ENCODE data around the gene SCARB1.

DNA sequence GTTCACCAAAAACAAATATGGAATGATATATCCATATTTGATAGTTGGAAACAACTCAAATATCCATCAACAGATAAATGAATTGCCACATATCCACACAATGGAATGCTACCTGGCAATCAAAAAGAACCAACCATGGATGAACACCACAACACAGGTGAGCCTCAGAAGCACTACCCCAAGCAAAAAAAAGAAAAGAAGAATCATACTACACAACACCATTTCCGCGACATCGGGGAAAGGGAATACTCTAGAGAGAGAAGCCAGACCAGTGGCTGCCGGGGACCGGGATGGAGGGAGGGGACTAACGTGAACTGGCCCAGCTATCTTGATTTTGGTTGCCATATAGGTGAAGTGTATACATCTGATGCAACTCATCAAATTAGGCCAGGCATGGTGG is 41.4 kb downstream of the SCARB1 start:
- TF ChIP-seq, protein P1, sequence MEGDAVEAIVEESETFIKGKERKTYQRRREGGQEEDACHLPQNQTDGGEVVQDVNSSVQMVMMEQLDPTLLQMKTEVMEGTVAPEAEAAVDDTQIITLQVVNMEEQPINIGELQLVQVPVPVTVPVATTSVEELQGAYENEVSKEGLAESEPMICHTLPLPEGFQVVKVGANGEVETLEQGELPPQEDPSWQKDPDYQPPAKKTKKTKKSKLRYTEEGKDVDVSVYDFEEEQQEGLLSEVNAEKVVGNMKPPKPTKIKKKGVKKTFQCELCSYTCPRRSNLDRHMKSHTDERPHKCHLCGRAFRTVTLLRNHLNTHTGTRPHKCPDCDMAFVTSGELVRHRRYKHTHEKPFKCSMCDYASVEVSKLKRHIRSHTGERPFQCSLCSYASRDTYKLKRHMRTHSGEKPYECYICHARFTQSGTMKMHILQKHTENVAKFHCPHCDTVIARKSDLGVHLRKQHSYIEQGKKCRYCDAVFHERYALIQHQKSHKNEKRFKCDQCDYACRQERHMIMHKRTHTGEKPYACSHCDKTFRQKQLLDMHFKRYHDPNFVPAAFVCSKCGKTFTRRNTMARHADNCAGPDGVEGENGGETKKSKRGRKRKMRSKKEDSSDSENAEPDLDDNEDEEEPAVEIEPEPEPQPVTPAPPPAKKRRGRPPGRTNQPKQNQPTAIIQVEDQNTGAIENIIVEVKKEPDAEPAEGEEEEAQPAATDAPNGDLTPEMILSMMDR (IDR thresholded peaks at IDR 0.05): no peak
- TF ChIP-seq POLR2AphosphoS5 (IDR thresholded peaks at IDR 0.05; ENCODE audit: low read depth, low read length) (no peak), TCF7L2 (IDR thresholded peaks at IDR 0.05; ENCODE audit: low read depth, low read length) (no peak)
- TF ChIP-seq, protein P2, sequence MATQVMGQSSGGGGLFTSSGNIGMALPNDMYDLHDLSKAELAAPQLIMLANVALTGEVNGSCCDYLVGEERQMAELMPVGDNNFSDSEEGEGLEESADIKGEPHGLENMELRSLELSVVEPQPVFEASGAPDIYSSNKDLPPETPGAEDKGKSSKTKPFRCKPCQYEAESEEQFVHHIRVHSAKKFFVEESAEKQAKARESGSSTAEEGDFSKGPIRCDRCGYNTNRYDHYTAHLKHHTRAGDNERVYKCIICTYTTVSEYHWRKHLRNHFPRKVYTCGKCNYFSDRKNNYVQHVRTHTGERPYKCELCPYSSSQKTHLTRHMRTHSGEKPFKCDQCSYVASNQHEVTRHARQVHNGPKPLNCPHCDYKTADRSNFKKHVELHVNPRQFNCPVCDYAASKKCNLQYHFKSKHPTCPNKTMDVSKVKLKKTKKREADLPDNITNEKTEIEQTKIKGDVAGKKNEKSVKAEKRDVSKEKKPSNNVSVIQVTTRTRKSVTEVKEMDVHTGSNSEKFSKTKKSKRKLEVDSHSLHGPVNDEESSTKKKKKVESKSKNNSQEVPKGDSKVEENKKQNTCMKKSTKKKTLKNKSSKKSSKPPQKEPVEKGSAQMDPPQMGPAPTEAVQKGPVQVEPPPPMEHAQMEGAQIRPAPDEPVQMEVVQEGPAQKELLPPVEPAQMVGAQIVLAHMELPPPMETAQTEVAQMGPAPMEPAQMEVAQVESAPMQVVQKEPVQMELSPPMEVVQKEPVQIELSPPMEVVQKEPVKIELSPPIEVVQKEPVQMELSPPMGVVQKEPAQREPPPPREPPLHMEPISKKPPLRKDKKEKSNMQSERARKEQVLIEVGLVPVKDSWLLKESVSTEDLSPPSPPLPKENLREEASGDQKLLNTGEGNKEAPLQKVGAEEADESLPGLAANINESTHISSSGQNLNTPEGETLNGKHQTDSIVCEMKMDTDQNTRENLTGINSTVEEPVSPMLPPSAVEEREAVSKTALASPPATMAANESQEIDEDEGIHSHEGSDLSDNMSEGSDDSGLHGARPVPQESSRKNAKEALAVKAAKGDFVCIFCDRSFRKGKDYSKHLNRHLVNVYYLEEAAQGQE (IDR thresholded peaks at IDR 0.05; ENCODE audit: insufficient read depth in 1 of 2, low read depth in 2 of 2, low read length in 1 of 2): no peak

All from Panc1 (cell line).